GM12872 (cell line): ENCODE results near the gene SCAMP4.

Experiments
- TF ChIP-seq, protein P1 (sequence below): IDR thresholded peaks from 3 replicates; pipeline ENCODE4 v1.5.1; 2011; ENCODE audit warnings: low read depth, mild to moderate bottlenecking, low read length, moderate library complexity; ENCODE audit not compliant: insufficient read depth

The SCAMP4 gene

DNA sequence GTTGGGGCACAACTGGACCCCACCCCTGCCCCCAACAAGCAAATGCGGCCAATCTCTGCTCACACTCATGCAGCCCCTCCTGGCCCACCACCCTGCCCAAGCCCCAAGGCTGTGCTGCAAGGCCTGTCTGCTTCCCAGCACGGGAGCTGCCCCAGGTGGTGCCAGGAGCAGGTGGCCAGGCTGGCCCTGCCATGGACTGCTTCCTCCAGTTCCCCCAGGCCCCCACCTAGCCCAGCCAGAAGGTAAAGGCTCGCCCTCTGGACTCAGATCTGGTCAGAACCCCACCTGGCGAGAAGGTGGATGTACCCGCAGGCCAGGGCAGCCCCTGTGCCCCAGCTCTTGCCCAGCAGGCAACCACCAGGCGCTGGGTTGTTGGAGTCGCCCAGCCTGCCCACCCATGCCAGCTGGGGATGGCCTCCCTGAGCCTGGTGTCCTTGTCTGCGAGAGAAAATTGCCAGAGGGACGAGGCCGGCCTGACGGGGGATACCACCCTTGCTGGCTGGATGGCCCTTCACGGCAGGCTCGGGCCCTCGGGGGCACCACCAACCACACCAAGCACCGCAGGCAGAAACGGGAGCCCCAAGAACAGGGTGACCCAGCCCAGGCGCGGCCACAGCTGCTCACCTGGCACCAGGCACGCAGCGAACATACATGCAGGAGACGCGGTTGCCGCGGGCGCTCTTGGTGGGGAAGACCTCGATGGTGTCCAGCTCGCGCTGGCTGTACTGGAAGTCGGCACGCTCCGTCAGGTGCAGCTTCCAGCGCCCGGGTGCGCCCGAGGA lies 24.4 kb upstream of the SCAMP4 start:
- TF ChIP-seq, protein P1, sequence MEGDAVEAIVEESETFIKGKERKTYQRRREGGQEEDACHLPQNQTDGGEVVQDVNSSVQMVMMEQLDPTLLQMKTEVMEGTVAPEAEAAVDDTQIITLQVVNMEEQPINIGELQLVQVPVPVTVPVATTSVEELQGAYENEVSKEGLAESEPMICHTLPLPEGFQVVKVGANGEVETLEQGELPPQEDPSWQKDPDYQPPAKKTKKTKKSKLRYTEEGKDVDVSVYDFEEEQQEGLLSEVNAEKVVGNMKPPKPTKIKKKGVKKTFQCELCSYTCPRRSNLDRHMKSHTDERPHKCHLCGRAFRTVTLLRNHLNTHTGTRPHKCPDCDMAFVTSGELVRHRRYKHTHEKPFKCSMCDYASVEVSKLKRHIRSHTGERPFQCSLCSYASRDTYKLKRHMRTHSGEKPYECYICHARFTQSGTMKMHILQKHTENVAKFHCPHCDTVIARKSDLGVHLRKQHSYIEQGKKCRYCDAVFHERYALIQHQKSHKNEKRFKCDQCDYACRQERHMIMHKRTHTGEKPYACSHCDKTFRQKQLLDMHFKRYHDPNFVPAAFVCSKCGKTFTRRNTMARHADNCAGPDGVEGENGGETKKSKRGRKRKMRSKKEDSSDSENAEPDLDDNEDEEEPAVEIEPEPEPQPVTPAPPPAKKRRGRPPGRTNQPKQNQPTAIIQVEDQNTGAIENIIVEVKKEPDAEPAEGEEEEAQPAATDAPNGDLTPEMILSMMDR, result no peak

DNA sequence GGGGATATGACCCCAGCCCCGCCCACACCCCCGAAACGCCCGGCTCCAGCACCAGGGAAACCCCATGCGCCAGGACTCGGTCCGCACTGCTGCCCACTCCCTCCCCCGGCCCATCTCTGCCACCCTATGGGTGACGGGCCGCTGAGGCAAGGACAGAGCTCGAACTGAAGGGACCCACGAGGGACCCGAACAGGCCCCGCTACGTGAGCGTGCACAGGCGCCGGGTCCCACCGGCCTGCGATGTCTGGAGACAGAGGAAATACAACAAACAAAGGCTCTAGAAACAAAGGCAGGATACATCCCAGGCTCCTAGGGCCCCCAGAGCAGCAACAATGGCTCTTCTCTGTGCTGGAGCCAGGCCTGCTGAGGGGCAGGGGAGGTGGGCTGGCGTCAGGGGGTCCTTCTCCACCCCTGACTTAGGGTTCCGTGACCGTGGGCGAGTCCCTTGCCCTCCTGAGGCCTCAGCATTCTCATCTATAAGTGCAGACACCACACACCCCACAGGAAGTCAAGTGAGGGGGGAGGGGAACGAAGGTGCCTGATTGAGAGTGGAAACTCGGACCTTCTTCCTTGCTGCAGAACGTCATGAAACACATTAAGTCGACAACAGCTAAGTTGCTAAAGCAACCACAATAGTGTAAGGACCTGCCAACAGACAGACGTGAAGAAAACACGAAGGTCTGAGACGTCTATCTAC lies 23.0 kb upstream of the SCAMP4 start:
- TF ChIP-seq, protein P1, result no peak

DNA sequence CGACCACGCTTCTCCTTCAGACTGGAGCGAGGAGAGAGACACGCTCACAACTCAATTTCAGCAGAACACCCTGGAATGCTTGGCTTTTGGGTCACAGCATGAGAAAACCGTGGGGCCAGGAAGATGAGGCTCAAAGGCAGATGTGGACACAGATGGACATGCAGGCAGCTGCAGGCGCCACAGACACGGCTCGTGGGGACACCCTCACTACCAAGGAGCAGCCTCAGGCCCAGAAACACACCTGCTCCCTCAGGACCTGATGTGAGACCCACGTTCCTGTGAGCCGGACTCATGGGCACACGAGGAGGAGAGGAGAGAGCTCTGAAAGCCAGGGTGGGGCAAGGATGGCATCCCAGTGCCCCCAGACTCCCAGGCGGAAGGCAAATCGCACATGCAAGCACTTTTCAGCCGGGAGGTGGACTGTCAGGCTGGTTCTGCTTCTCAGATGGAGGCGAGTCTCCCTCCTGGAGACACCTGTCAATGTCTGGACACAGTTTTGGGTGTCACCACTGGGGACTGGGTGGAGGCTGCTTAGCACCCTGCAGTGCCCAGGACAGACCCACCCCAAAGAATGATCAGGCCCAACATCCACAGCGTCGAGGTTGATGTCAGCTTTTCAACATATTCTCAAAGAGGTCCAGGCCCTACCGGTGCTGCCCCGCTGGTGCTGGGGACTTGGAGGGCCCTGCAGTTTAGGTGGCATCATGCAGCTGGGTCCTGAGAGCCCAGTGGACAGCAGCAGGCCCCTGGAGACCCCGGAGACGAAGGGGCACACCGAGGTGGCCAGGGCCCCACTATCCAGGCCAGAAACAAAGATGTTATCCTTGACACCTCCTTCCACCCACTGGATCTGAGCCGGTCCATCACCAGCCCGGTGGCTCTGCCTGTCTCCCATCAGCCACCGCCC lies 22.2 kb upstream of the SCAMP4 start:
- TF ChIP-seq, protein P1, result no peak

DNA sequence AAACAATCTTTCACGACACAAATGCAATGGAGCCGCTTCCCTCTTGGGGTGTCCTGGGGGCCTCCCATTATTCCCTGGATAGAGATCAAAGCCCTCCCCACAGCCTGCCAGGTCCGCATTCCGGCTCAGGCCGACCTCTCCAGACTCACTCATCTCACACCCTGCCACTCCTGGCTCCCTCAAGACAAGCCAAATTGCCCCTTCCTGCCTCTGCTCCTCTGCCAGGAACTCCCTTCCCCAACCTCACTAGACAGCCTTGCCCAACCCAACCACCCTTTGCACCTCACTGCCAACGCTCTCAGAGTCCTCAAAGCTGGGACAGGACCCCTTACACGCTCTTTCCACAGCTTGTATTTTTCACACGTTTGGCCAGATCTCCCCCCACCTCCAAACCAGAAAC lies 21.4 kb upstream of the SCAMP4 start:
- TF ChIP-seq, protein P1, result no peak

DNA sequence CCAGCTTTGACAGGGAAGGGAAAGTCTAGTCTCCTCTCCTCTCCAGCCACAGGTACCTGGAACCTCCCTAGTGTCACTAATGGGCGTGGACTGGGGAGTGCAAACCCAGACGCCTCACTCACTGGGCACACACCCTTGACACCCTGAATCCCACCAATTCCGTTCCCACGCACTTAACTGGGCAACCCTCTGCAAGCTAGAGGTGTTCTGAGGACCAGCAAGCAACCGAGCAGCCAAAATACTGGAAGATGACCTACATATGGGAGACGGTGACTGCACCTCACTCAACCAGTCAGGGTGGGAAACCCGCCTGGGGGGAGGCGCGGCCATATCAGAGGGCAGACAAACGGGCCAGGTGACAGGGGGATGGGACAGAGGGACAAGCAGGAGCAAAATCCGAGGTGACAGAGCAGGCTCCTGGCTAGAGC lies 20.9 kb upstream of the SCAMP4 start:
- TF ChIP-seq, protein P1, result no peak

DNA sequence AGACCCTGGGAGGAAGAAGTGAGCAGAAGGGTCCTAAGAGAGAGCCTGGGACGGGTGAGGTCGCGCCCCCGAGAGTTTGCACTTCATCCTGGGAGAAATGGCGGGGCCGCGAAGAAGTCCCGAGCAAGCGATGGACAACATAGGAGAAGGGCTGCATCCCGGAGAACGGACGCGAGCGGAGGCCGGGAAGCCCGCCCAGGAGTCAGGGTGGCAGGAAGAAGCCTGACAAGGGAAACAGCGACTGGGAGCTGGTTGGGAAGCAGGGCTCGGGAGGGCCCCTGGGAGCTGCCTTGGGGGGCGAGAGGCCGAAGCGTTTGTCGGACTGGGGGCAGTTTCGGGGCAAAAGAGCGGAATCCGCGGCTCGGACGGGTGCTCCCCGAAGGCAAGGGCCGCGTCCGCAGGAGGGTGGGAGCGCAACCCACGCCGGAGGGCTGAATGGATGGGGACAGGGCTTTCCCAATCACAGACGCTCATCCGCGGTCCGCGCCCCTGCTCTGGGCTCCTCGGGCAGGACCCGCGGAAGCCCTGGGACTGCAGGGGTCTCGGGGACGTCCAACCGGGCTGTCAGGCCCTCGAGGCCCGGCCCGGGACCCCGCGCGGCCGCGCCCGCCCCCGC lies 20.4 kb upstream of the SCAMP4 start:
- TF ChIP-seq, protein P1, result no peak
